Dendritic cell treated with granulocyte-macrophage colony-stimulating factor and Interleukin-4, amounts not matched to agents 40 ng/mL and 50 ng/mL, for 4 days (primary cell): ENCODE data around the gene SDF2.
"Not testable (repeated sequence)": the region's sequence is repeated elsewhere in the genome, so short reads cannot be mapped to it uniquely, and the experiment has no call there.

Experiments used
- H3K27ac Mint-ChIP-seq: one replicate; pipeline ENCODE4 v1.8.0; 2022; ENCODE audit warnings: mild to moderate bottlenecking, mixed read lengths
- H3K27me3 Mint-ChIP-seq: one replicate; pipeline ENCODE4 v1.8.0; 2022; ENCODE audit warnings: mild to moderate bottlenecking, mixed read lengths
- H3K36me3 Mint-ChIP-seq: one replicate; pipeline ENCODE4 v1.8.0; 2022; ENCODE audit warnings: low read depth, mixed read lengths
- H3K4me1 Mint-ChIP-seq: one replicate; pipeline ENCODE4 v1.8.0; 2022; ENCODE audit warnings: low read depth, mixed read lengths
- H3K4me3 Mint-ChIP-seq: one replicate; pipeline ENCODE4 v1.8.0; 2022; ENCODE audit warnings: mild to moderate bottlenecking, moderate library complexity, mixed read lengths
- H3K9me3 Mint-ChIP-seq: one replicate; pipeline ENCODE4 v1.8.0; 2022; ENCODE audit warnings: mixed read lengths
- intact Hi-C: fragments of 100-400 bp; cut with micrococcal nuclease; formaldehyde crosslinking; loops from one replicate; pipeline ENCODE4 v1.15.0; 2022

Gene SDF2

DNA sequence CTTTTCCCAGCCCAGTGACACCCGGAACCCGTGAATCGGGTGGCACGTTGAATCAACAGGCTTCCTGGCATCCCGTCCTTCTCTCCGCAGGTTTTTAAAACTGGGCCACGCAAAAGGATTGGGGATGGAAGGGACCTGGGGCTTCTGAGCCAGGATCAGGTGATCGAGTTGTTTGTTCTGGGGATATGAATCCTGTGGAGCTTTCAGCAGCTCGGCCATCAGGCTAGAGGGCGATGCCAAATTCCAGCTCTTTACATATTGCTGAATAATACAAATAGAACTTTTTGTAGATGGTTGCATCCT is 772 bp upstream of the SDF2 start:
- H3K4me1 Mint-ChIP-seq, result peaks cover 58% of the 10 kb centered on the region
- no peaks in the 10 kb centered on the region for H3K9me3 Mint-ChIP-seq
- intact Hi-C loops, result loop anchor here (5.0 kb wide), 1 partner anchor 50 kb away; the partner anchor contains the start of gene PROCA1
- H3K27ac Mint-ChIP-seq, result peak overlapping the region; percentile 98
- peak overlapping the region; percentile 99 for H3K4me3 Mint-ChIP-seq
- no peaks in the 10 kb centered on the region for H3K27me3 Mint-ChIP-seq
- H3K36me3 Mint-ChIP-seq, result peaks cover 65% of the 10 kb centered on the region

GRCh38 chr17:28659497-28659881 is 2.2 kb downstream of the SDF2 start:
- peaks cover 49% of the 10 kb centered on the region for H3K4me1 Mint-ChIP-seq
- H3K27me3 Mint-ChIP-seq, H3K4me3 Mint-ChIP-seq, intact Hi-C loops, H3K9me3 Mint-ChIP-seq, H3K27ac Mint-ChIP-seq: not testable (repeated sequence)
- peaks cover 75% of the 10 kb centered on the region for H3K36me3 Mint-ChIP-seq

DNA sequence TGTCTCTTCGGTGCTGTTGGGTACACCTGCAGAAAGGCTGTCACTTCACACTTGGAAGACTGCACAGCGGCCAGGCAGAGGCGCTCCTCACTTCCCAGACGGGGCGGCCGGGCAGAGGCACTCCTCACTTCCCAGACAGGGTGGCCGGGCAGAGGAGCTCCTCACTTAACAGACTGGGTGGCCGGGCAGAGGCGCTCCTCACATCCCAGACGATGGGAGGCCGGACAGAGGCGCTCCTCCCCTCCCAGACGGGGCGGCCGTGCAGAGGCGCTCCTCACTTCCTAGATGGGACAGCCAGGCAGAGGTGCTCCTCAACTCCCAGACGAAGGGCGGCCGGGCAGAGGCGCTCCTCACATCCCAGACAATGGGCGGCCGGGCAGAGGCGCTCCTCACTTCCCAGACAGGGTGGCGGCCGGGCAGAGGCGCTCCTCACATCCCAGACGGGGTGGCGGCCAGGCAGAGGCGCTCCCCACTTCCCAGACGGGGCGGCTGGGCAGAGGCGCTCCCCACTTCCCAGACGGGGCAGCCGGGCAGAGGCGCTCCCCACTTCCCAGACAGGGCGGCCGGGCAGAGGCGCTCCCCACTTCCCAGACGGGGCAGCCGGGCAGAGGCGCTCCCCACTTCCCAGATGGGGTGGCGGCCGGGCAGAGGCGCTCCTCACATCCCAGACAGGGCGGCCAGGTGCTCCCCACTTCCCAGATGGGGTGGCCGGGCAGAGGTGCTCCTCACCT is 2.8 kb downstream of the SDF2 start:
- H3K27me3 Mint-ChIP-seq, H3K9me3 Mint-ChIP-seq, H3K27ac Mint-ChIP-seq, intact Hi-C loops, H3K4me3 Mint-ChIP-seq: not testable (repeated sequence)
- Mint-ChIP-seq H3K4me1 (peaks cover 44% of the 10 kb centered on the region), H3K36me3 (peaks cover 75% of the 10 kb centered on the region)

- H3K4me3 Mint-ChIP-seq, intact Hi-C loops, H3K27ac Mint-ChIP-seq, H3K27me3 Mint-ChIP-seq, H3K9me3 Mint-ChIP-seq: not testable (repeated sequence)
- Mint-ChIP-seq H3K36me3 (peaks cover 75% of the 10 kb centered on the region), H3K4me1 (peaks cover 38% of the 10 kb centered on the region)
Measured at GRCh38 chr17:28658342-28658741, 3.4 kb downstream of the SDF2 start.

DNA sequence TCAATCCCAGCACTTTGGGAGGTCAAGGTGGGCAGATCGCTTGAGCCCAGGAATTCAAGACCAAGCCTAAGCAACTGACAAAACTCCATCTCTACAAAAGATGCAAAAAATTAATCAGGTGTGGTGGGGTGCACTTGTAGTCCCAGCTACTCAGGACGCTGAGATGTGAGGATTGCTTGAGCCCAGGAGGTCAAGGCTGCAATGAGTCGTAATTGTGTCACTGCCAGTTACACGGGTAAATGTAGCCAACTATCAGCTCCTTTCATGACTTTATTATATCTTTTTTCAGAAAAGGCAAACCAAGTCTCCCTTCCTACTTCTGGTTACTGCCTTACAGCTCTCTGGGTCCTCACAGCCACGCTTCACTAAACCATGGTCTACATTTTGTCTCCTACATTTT is 4.0 kb downstream of the SDF2 start:
- no peaks in the 10 kb centered on the region for H3K9me3 Mint-ChIP-seq
- intact Hi-C loops, result no loop called here
- no peak overlapping the region for H3K27ac Mint-ChIP-seq
- H3K27me3 Mint-ChIP-seq, result no peaks in the 10 kb centered on the region
- H3K4me3 Mint-ChIP-seq, result no peak overlapping the region
- H3K36me3 Mint-ChIP-seq, result peaks cover 80% of the 10 kb centered on the region
- peaks cover 33% of the 10 kb centered on the region for H3K4me1 Mint-ChIP-seq

- Mint-ChIP-seq H3K9me3 (no peaks in the 10 kb centered on the region), H3K27me3 (no peaks in the 10 kb centered on the region), H3K4me1 (peaks cover 22% of the 10 kb centered on the region), H3K4me3 (no peak overlapping the region), H3K36me3 (peaks cover 91% of the 10 kb centered on the region), H3K27ac (no peak overlapping the region)
- intact Hi-C loops, result no loop called here
Measured at GRCh38 chr17:28655160-28655559, 6.5 kb downstream of the SDF2 start.

DNA sequence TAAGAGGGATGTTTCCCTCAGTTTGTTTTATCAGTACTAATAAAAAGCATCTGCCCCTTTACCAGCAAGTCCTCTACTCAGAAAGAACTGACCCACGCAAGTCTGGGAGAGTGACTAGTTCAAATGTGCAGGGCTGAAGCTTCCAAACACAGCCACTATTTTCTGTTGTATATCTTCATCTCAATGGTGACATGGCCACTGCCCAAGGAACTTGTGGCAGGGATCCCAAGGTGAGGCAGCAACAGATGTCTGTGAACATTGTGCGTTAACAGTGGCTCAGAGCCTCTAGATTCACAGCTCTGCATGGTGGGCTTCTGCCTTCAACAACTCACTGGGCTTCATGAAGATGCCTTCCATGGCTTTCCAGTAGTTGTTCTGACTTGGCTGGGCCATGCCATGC is 13.0 kb downstream of the SDF2 start:
- Mint-ChIP-seq H3K27me3 (no peaks in the 10 kb centered on the region), H3K9me3 (no peaks in the 10 kb centered on the region), H3K4me3 (no peak overlapping the region), H3K4me1 (peaks cover 19% of the 10 kb centered on the region), H3K27ac (no peak overlapping the region), H3K36me3 (peaks cover 80% of the 10 kb centered on the region)
- intact Hi-C loops, result loop anchor here (5.0 kb wide), 2 partner anchors 51 to 69 kb away; partner anchors contain the start of genes RAB34, RPL23A and SPAG5

GRCh38 chr17:28646039-28646754 is 15.5 kb downstream of the SDF2 start:
- intact Hi-C loops, result loop anchor here (5.0 kb wide), 2 partner anchors 49 to 71 kb away; partner anchors contain the start of genes RAB34, RPL23A and SPAG5
- Mint-ChIP-seq H3K4me3 (peak overlapping the region; percentile 51), H3K27ac (peak overlapping the region; percentile 93), H3K36me3 (peaks cover 80% of the 10 kb centered on the region), H3K9me3 (no peaks in the 10 kb centered on the region), H3K4me1 (peaks cover 40% of the 10 kb centered on the region), H3K27me3 (no peaks in the 10 kb centered on the region)

DNA sequence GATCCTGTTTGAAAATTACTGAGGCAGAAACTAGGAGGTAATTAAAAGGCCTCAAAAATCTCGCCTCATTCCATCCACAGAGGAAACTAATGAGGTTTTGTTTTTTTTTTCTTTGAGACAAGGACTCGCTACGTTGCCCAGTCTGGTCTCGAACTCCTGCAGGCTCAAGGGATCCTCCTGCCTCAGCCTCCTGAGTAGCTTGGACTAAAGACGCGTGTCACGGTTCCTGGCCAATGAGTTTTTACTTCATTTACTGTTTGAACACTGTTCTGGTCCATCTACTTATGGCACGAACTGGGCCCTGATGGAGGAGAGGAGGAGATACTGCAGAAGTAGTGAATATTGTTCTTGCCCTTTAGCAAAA is 16.1 kb downstream of the SDF2 start:
- no peaks in the 10 kb centered on the region for H3K9me3 Mint-ChIP-seq
- intact Hi-C loops, result loop anchor here (1.0 to 5.0 kb wide), 3 partner anchors 16 to 72 kb away; partner anchors contain the start of genes RAB34, RPL23A, SDF2 and SPAG5
- peaks cover 41% of the 10 kb centered on the region for H3K4me1 Mint-ChIP-seq
- H3K27me3 Mint-ChIP-seq, result no peaks in the 10 kb centered on the region
- peak overlapping the region; percentile 93 for H3K27ac Mint-ChIP-seq
- H3K36me3 Mint-ChIP-seq, result peaks cover 80% of the 10 kb centered on the region
- peak overlapping the region; percentile 97 for H3K4me3 Mint-ChIP-seq

DNA sequence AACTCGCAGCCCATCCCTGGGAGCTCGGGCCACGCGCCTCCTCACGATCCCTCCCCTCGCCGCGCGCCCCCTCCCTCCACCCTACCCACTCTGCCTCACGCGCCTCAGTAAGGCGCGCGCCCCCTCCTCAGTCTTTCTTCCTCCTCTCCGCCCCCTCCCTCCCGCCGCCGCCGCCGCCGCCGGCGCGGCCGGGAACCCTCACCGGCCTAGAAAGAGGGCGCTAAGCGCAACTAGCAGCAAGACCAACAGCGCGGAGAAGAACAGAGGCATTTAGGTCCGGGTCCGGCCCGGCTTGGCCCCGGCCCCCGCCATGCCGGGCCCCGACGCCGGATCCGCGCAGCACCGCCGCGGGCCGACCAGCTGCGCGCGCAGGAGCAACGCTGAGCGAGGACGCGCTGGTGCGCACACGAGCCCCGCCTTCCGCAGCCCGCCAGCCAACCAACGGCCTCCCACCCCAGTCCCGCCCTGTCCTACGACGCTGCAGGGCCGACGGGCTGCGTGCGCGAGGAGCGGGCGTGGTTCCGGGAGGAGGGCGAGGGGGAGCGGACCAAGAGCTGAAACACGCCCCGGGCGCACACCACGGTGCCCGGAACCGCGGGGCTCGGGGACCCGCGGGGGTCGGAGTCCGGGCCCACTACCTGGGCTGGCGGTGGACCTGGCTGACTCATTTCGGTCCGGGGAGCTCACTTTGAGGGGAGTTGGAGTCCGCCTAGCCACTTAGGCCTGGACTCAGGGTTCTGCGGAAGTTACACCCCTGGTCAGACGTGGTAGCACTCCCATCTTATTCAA is 16.7 kb downstream of the SDF2 start, which contains the start of gene BLTP2:
Gene BLTP2, minus strand, starts transcription at position 372 of the 789 bp plus-strand sequence. Its CDS starts 102 bp downstream, at position 270.
- H3K4me3 Mint-ChIP-seq, result peak within 1 kb of the TSS; percentile 97
- H3K9me3 Mint-ChIP-seq, result no peaks in the 10 kb centered on the region
- peaks cover 45% of the 10 kb centered on the region for H3K4me1 Mint-ChIP-seq
- H3K27ac Mint-ChIP-seq, result peak within 1 kb of the TSS; percentile 93
- intact Hi-C loops, result loop anchor here (1.0 to 5.0 kb wide), 3 partner anchors 16 to 72 kb away; partner anchors contain the start of genes RAB34, RPL23A, SDF2 and SPAG5
- H3K36me3 Mint-ChIP-seq, result peaks cover 80% of the 10 kb centered on the region
- H3K27me3 Mint-ChIP-seq, result no peaks in the 10 kb centered on the region

GRCh38 chr17:28643983-28644786 is 17.5 kb downstream of the SDF2 start:
- no peaks in the 10 kb centered on the region for H3K9me3 Mint-ChIP-seq
- H3K4me1 Mint-ChIP-seq, result peaks cover 51% of the 10 kb centered on the region
- peak overlapping the region; percentile 93 for H3K27ac Mint-ChIP-seq
- peaks cover 83% of the 10 kb centered on the region for H3K36me3 Mint-ChIP-seq
- H3K27me3 Mint-ChIP-seq, result no peaks in the 10 kb centered on the region
- intact Hi-C loops, result no loop called here
- peak overlapping the region; percentile 97 for H3K4me3 Mint-ChIP-seq

GRCh38 chr17:28641579-28641978 is 20.1 kb downstream of the SDF2 start:
- H3K9me3 Mint-ChIP-seq, result no peaks in the 10 kb centered on the region
- peaks cover 90% of the 10 kb centered on the region for H3K36me3 Mint-ChIP-seq
- no peak overlapping the region for H3K27ac Mint-ChIP-seq
- intact Hi-C loops, result no loop called here
- H3K4me3 Mint-ChIP-seq, result no peak overlapping the region
- no peaks in the 10 kb centered on the region for H3K27me3 Mint-ChIP-seq
- peaks cover 72% of the 10 kb centered on the region for H3K4me1 Mint-ChIP-seq

- Mint-ChIP-seq H3K4me3 (no peak overlapping the region), H3K36me3 (peaks cover 100% of the 10 kb centered on the region), H3K27me3 (no peaks in the 10 kb centered on the region), H3K27ac (peak overlapping the region; percentile 63), H3K9me3 (no peaks in the 10 kb centered on the region), H3K4me1 (peaks cover 86% of the 10 kb centered on the region)
- intact Hi-C loops, result no loop called here
Measured at GRCh38 chr17:28635506-28635905, 26.2 kb downstream of the SDF2 start.
